ENCODE data around the gene FAM78B.

Gene FAM78B

DNA sequence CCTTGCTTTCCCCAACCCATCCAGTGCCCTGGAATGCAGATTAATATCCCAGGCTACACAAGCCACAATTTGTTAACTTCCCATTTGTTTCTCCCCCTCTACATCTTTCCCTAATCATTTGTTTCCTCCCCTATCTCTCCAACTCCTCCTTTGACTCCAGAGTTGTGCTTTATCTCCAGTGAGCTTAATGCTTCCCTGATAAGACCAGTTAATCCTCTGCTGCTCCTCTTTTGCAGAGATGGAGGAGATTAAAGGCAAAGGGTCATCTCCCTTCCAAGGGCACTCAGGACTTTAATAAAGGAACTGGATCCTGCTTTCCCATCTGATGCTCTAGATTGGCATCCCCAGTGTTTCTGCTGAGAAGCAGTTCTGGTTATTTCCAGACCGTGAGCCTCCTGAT is 7.1 kb downstream of the FAM78B start:
- DNase-seq: no peak

DNA sequence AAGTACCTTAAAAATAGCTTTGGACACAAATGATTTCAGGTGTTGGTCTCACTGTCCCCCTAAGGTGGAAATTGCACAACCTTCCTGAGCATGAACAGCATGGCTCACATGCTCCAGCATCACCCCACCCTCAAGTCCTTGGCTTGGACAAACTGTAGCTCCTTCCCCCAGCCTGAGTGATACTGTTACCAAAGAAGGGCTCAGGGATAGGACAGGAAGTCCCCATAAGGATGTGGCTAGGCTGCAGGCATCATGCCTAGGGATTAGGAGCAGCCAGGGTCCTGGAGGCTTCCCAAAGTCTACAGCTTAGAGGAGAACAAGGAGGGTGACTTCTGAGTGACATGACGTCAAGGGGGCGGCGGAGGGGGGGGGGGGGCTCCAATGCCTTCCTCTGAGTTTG is 10.1 kb downstream of the FAM78B start:
- DNase-seq: no peak

DNA sequence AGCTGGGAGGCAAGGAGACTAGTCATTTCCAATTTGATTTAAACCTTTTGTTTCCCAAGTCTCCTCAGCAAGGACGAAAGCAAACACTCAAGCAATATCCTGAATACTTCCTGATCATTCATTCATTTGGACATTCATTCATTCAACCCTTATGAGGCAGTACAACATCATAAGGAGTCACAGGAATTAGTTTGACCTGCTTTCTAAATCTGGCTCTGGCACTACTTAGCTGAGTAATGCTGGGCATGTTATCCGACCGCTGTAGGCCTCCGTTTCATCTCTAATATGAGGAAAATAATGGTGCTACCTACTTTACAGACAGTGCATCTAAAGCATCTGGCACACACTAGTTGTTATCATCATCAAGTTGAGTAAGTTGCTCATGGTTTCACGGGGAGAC is 11.7 kb downstream of the FAM78B start:
- DNase-seq: no peak

DNA sequence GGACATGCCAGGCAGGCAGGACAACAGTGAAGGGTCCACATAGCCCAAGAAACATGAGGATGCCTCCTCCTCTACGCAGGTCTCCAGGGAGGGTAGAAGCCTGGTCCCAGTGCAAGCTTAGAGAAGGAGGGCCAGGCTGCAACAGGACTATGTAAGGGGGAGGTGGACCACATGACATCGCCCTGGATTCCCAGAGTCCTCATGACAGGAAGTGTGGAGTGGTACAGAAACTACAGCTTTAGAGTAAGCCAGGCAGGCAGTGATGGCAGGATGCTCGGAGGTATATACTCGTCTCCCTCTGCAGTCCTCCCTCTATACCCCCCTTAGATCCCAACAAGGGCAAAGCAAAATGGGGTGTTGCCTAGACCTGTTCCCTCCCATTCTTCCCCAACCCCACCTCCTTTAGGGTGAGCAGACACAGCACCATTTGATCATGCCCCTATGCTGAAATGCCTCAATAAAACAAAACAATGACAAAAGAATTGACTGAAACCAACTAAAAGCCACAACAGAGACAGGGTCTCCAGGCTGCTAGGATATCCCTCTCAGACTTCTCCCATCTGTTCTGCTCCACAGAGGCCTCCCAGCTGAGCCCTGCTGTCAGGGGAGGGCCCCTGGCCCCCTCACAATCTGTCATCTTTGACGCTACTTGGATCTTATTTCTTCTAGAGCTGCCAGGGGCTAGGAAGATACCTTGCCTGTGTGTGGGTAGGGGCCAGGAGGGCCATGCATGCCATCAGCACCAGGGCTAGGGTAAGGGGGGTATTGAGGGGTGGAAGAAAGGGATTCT is 13.1 kb downstream of the FAM78B start:
- no peak for DNase-seq

DNA sequence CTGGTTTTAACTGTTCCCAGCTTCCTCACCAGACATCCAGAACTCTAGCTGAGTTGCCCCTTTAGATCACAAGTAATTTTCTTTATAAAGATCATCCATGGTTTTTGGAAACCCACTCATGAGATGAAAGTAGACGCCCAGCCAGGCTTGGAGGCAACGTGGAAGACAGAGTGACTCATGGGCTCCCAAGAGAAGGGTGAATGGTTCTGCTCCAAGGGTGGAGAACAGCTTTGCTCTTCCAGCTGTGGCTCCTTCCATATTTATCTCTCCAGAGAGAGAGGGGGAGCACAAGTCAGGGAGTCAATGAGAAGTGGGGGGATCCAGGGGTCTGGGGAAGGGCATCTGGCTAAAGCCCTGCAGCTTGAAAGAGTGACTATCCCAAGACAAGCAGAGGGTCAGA is 13.8 kb downstream of the FAM78B start:
- DNase-seq: no peak

DNA sequence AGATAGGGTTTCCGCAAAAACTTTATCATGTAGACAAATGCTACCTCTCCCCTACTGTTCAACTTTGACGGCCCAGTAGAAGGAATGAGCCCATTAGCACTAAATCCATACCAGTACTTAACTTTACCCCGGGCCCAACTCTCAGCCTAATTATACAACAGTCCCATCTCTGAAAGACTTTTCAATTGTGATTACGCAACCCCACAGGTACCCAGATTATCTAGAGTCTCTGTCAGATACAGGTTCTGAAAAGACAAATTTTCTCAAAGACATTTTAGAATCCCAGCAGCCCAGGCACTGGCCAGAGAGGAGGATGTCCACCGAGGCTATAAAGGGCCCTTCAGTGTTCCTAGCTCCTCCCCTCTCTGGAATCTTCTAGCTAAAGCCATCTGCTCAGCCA is 15.0 kb downstream of the FAM78B start:
- no peak for DNase-seq

DNA sequence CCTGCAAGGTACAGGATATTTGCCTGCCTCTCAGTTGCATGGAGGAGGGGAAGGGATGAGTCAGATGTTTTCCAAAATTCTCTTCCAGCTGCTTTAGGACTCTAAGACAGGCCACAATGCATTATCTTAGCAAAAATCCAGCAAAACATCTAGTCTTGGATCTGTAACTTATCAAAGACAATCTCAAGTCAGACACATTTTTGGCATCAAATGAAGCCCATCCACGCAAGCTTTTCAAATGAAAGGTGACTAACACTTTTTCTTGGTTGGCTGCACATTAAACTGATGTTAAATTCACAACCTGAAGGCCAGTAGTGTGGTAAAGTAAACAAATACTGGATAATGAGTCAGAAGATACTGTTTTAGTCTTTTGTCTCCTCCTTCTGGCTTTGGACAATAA is 21.3 kb downstream of the FAM78B start:
- no peak for DNase-seq

DNA sequence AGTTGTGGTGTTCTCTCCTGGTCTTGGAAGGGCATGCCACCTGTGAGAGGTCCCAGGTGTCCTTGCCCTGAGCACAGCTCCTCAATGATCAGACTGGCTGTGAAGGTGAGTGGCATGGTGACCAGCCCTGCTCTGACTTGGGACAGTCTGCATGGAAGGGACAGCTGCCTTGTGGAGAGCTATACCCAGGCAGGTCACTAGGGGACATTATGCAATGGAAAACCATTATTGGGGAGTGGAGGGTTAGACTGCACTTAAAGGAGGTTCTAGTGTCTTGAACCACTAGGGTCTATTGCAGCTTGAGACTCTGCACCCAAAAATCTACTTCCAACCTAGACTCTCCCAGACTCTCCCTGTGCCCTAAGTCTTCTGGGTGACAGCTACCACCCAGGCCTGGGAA is 24.8 kb downstream of the FAM78B start:
- DNase-seq: no peak

DNA sequence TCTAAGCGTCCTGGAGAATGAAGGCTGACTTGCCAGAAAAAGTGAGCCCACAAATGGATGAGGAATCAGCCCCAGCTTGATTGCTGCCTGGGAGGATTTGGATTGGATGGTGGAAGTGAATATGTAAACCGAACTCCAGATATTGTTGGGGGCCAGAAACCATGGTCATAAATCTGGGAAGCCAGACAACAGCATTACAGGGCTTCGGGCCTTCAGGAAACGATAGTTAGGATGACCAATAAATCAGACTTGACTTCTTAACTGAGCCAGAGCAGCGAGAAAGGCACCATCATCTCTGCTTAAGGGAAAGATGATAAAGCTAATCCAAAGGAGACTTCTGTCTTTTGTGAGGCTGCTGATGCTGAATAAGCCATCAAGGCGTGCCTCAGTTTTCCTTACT is 26.6 kb downstream of the FAM78B start:
- no peak for DNase-seq

DNA sequence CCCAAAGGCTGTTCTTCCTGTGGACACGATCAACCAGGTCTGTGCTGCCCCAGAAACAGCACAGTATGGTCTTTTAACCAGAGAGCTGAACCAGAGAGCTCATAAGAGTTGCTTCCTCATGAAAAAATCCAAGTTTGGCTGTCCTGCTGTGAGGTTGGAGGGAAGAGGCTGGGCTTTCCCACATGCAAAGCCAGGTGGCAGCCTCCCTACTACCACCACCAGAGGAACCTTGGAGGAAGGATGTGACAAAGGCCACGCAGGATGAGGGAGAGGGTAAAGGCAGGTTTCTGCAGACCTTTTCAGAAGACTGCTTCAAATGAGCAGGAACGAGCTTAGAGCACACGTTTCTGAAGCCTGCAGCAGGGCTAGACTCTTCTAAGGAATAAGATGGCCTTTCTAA is 27.1 kb downstream of the FAM78B start:
- no peak for DNase-seq

DNA sequence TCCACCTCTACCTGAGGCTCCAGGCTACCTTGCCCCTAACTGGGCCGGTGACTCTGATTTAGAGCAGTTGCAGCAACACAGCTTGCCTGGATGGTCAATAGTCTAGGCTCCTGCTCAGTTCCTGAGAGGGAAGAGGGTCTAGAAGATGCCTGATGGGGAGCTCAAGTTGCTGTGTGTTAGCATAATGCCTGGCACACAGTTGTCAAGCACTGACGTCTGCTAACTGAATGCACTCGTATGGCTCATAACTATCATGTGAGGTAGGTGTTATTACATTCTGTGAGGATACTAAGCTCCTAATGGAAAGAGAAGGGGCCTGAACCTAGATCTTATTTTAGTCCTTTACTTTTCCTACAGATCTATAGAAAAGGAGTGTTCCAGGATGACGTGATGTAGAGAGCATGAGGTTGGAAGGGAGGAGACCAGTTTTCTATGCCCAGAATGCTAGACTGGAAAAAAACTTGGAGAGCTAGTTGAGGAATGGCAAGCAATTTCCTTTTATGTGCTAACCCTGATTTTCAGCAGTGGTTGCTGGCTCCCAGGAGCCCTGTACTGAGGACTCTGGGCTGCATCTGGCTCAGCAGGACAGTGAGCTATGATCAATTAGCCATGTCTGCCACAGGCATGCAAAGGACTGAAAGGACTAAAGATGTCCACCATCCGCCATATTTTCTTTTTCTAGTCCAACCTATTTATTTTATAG is 30.0 kb downstream of the FAM78B start:
- DNase-seq: no peak

DNA sequence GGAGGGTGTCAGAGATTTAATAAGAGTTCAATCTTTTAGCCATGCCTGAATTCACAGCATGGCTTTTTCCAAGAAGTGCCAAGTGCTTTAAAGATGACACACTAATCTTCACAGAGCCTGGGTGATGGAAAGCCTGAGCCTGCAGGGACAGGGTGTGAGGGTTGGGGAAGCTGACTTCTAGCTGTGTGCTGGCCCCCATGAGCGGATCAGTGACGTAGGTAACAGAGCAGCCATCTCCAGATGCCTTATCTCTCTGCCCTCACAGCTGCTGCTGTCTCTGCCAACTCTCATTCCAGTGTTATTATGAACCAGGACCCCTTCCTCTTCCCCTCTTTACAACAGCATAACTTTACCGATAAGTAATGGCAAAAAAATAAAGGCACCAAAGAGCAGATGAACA is 30.6 kb downstream of the FAM78B start:
- no peak for DNase-seq

DNA sequence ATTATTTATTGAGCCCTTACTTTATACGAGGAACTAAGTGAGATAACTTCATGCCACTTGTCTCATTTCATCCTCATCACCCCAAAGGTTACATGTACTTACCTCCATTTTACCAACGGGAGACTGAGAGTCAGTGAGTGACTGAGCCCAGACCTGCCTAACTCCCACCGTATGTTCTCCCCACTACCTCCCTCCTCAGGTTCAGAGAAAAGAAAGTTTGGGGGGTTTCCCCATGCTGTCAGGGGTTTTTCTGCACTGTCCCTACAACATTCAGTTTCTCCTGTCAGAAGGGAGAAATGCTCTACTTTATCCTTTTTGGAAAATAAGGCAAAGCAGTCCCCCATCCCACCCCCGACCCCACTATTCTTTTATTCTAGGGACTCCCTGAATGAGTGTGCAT is 32.9 kb downstream of the FAM78B start:
- no peak for DNase-seq

DNA sequence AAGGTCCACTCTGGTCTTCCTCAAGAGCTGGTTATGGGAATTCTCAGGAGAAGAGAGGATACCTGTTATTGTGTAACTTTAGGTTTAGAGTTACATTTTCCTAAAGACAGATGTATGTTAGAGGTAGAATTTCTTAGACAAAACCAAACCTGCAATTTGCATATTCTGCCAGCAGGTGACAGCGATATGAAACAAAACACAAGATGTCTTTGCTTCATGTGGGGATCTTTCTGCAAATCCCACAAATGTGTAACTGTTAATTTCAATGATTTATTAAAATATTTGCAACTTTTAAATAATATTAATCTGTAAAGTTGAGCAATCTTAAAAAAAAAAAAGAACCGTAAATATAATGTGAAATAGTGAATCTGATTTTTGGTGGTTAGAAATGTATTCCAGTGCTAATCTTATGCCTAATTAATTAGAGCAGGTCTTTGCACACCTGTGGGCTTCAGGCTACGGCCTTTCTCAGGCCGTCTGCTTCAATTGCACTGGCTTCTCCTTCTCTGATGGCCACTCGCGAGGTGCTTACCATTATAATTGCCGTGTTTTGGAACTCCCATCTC is 33.4 kb downstream of the FAM78B start:
- no peak for DNase-seq

DNA sequence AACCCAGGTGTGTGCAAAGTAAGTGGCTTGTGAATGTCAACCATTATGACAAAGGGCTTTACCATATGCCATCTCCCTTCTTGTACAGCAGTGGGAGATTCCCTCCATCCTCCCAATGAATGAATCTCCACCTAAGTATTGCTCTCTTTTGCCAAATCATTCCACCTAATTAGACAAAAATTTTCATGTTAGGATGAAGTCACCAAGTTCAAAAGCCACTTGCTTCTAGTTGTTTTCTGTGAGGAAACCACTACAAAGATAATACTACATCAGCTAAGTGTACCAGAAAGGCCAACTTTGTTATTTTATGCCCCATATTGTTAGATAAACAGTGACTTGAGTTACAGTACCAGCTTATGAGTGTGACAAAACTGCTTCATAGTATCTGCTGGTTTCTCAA is 34.3 kb downstream of the FAM78B start:
- DNase-seq: no peak

DNA sequence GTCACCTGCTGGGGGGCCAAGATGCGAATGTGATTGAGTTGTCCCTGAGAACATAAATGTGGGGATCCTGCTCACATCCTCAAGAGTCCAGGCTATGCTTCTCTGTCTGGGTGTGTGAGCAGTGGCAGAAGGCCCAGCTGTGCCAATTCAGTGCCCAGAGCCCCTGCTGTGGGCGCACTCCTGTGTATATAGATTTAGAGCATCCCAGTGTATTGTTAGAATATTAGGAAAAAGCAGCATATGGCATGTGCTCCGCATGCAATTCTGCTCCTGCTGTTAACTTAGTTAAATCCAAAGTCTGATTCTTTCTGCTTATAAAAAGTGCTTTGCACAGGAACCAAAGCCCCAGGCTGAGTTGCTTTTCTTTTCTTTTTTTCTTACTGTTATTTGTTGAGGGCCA is 37.8 kb downstream of the FAM78B start:
- DNase-seq: no peak

DNA sequence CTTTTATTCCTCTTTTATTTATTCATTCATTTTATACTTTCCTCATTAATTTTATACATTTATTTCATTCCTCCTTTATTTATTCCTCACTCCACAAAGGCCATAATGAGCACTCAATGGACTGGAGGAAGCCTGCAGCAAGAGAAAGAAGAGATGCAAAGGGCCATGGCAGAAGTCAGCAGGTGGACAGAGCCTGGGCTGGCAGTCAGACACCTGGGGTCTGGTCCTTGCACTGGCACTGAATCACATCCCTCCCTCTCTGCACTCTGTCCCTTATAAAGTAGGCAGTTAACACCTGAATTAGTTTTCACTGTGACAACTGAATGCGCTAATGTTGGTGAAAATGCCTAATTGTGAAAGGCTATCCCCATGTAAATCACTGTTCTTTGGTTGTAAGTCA is 38.6 kb downstream of the FAM78B start:
- DNase-seq: no peak

DNA sequence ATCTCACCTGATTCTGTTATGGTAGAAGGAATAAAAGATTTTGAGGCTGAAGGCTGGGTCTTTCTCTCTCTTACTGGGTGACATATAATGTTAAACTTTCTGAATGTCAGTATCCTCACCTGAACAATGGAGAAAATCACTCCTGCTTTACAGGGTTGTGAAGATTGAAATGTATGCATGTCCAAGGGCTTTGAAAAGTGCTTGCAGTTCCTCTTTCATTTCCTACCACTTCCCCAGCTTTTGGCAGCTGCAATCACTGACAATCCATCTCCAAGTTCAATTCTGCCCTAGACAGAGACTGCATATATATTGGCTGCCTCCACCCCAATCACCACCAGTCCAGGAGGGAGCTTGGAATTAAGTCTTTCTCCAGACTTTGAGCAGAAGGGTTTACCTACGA is 39.8 kb downstream of the FAM78B start:
- DNase-seq: no peak

DNA sequence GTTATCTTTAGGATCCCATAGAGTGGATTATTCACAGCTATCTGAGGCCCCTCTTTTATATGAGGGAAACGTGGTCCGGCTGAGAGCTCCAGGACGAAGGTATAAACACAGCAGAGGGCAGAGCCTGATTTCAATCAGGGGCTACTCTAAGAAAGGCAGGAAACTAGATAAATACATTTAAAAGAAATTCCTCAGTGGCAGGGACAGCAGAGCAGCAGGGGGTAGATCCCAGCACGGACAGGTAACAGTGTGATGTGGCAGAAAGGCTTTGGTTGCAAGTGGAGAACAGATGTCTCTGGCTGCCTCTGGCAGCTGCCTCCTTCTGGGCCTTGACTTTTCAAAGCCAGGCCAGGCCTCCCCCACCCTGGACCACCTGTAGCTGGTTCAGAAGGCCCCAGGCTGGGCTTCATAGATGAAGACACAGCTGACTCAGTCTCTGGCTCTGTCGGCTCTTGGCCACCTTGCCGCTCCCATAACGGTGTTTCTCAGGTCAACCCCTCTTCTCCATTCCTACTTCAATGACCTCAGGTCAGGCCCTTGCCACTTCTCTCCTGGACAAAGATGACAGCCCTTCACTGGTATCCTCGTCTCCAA is 43.8 kb downstream of the FAM78B start:
- no peak for DNase-seq

DNA sequence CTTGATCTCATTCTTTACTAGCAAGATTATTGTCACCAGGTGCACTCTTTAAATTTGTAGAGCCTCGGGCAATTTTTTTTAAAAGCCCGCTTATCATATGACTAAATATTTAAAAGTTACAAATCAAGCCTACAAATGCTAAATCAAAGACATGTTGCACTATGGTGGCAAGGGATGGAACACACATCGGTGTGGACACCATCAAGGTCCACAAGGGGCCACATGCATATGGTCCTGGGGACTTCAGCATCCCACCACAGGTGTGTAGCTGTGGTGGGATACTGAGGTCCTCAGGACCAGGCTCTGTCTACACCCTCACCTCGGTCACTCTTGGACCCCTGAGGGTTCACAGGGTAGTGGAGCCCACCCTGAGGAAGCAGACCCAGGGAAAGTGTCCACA is 45.8 kb downstream of the FAM78B start:
- no peak for DNase-seq

DNA sequence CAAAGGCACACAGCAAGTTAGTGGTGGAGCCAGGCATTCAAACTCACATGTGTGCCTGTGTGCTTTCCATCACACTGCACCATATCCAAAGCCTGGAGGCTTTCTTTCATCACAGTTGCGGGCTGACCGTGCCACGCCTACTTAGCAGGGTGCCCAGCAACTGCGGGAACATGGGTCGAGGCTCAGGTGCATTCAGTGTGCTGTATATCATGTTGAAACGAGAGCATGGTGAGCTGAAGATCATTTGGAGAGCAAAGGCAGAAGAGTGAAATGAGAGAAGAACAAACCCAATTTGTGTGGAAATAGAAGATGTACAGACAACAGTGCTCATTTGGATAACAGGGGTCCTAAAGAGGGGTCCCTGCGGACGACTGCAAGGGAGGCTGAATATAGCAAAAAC is 46.5 kb downstream of the FAM78B start:
- no peak for DNase-seq

DNA sequence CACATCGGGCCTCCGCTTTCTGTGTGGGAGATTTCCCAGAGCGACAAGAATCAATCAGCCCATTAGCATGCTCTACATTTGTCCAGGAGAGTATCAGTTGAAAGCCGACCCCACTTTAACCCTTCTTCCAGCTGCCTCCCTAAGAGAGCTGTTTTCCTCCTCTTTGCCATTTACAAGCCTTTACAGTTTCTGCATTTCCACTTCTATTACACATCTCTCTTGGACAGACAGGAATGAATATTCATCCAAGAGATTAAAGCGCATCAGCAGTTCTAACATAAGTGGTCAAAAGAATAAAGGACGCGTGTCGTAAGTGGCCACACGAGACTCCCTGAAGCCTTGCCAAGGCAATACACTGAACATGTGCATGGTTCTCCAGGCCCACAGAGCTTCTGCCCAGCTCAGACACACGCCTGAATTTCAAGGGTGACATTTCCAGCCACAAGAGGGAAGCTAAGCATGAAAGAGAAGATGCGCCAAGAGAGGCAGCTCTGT is 47.3 kb downstream of the FAM78B start:
- no peak for DNase-seq

DNA sequence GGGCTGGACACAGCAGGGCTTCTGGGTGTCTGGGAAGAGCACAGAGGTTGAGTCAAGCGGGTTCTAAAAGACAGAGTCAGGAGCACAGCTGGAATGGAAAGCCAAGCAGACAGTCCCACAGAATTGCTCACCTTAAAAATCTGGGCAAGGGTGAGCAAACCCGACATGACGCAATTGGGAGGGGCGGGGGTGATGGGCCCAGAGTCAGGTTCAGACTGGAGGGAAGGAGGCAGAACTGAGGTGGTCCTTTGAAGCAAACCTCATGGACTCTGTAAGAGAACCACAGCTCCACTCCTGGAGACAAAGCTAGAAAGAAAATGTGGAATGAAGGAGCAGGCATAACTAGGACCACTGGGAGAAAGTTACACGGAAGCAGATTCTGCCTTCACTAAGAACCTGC is 49.0 kb downstream of the FAM78B start:
- no peak for DNase-seq

DNA sequence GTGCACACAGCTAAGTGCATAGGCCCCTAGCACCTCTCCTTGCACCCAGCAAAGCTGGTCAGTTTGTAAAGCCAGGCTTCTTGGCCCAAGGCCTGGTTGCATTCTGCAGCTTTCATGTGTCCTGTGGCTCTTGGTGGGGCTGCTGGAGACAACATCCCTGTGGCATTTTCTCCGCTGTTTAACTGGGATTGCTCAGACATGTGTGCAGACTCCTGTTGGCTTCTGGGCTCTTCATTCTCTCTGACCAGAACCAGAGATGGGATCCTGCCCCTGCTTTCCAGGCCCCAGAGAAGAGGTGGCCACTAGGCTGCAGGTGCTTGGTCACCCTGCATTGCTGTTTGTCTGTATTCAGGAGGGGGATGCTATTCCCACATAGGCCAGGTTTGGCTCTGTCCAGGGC is 50.8 kb downstream of the FAM78B start:
- no peak for DNase-seq

All from activated gamma-delta T cell treated with Interleukin-2 at 50 U/mL for 16 hours (primary cell).